Bronchial epithelial cell (primary cell): ENCODE measurements around the gene PLCL1. TPM values are rescaled to one million over a fixed set of nuclear protein-coding genes. Genes with fewer than 3 reads are reported as not detected.

Experiments used
- DNase-seq: peaks from one replicate; pipeline ENCODE4 v3.0.0-alpha.2; 2010; ENCODE audit warnings: low read depth
- FAIRE-seq: peaks from 2 replicates; lab custom pipeline; 2011; peaks lifted over from hg19 to GRCh38; lab: Jason Lieb, UNC
- H3K27me3 ChIP-seq: 2 replicates; pipeline ENCODE4 v1.5.1; 2011; ENCODE audit warnings: low read length; ENCODE audit not compliant: control insufficient read depth, insufficient read depth
- H3K36me3 ChIP-seq: 2 replicates; pipeline ENCODE4 v1.5.1; 2011; ENCODE audit warnings: low read length; ENCODE audit not compliant: control insufficient read depth, insufficient read depth
- H3K4me3 ChIP-seq: 2 replicates; pipeline ENCODE4 v1.5.1; 2011; ENCODE audit warnings: mild to moderate bottlenecking, low read depth, low read length, control low read depth
- CTCF ChIP-seq: IDR thresholded peaks from 2 replicates; pipeline ENCODE4 v1.5.1; 2011; ENCODE audit warnings: mild to moderate bottlenecking, moderate library complexity, low read length, control low read depth, inconsistent platforms; ENCODE audit not compliant: insufficient read depth, severe bottlenecking
- total RNA-seq: library from RNA; depleted of rRNA; stranded (reverse); fragments of >200 nt; gene quantifications from 2 replicates; pipeline ENCODE4 v1.2.1, GENCODE V29; 2014

Gene PLCL1
- total RNA-seq, 1 donor from 2014 or later = not detected

GRCh38 chr2:198143793-198144192 lies 339.4 kb downstream of the PLCL1 start:
- Histone ChIP-seq H3K27me3 (no peaks in the 10 kb centered on the region), H3K4me3 (no peak overlapping the region), H3K36me3 (no peaks in the 10 kb centered on the region)
- DNase-seq (no peak), FAIRE-seq (no peak)
- TF ChIP-seq CTCF = no peak

DNA sequence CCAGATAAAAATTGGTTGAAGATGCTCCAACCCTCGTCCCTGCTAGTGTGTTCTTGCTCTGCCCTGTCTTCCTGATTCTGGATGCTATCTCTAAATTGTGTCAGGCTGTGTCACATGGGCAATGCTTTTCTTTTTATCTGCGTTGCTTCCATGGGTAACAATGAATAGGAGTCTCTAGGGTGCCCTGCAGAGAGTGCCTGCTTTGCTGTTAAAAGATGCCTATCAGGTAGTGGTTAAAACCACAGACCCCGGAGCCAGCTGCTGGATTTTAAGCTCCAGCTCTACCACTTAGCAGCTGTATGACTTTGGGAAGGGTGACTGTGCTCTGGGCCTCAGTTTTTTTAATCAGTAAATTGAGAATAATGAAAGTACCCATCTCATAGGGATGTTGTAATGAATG lies 340.3 kb downstream of the PLCL1 start:
- H3K36me3 ChIP-seq = no peaks in the 10 kb centered on the region
- FAIRE-seq = no peak
- no peaks in the 10 kb centered on the region for H3K27me3 ChIP-seq
- no peak for DNase-seq
- no peak overlapping the region for H3K4me3 ChIP-seq
- no peak for TF ChIP-seq CTCF

- no peaks in the 10 kb centered on the region for H3K36me3 ChIP-seq
- H3K4me3 ChIP-seq = no peak overlapping the region
- TF ChIP-seq CTCF = no peak
- no peak for FAIRE-seq
- no peaks in the 10 kb centered on the region for H3K27me3 ChIP-seq
- no peak for DNase-seq
Measured at GRCh38 chr2:198146346-198146940, 342.1 kb downstream of the PLCL1 start.

GRCh38 chr2:198157314-198157713 lies 352.9 kb downstream of the PLCL1 start:
- H3K27me3 ChIP-seq = no peaks in the 10 kb centered on the region
- H3K36me3 ChIP-seq = no peaks in the 10 kb centered on the region
- DNase-seq (no peak), FAIRE-seq (no peak)
- no peak for TF ChIP-seq CTCF
- H3K4me3 ChIP-seq = no peak overlapping the region

DNA sequence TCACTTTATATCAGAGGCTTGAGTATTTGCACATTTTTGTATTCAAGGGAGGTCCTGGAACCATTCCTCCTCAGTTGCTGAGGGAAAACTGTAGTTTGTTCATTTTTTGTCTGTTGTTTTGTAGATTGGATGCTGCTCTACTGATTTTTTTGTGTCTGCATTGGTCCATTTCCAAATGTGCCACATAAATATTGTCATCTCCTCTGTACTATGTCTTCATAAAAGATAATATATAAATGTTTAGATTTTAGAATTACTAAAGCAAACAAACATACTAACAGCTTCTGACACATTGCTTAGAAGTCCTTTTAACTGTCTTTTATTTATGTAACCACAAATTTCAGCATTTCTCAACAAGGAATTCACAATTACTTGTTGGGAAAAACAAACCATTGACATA lies 356.8 kb downstream of the PLCL1 start:
- Histone ChIP-seq H3K27me3 (no peaks in the 10 kb centered on the region), H3K36me3 (no peaks in the 10 kb centered on the region), H3K4me3 (no peak overlapping the region)
- DNase-seq = no peak
- no peak for FAIRE-seq
- no peak for TF ChIP-seq CTCF

DNA sequence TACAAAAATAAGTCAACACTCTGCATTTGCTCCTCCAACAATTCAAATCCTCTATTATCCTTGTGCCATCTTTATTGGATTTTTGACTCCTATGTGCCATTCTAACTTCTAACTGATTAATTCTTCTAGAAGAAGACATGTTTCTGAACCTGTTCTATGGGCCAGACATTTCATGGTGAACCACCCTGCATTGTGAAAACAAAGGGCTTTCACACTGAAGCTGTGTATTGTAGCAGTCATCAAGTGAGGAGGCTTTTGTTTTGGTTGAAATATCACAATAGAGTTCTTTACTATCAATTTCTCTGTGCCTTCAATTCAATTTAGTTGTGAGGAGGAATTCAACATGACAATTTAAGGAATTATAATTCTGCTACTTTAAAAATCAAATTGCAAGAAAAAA lies 357.9 kb downstream of the PLCL1 start:
- TF ChIP-seq CTCF = no peak
- FAIRE-seq = no peak
- no peak overlapping the region for H3K4me3 ChIP-seq
- no peak for DNase-seq
- no peaks in the 10 kb centered on the region for H3K36me3 ChIP-seq
- H3K27me3 ChIP-seq = no peaks in the 10 kb centered on the region
